Small intestine (tissue), 16 donors: ENCODE data around the gene HKDC1. TPM values are rescaled to one million over a fixed set of nuclear protein-coding genes. Genes with fewer than 3 reads are reported as not detected.
"Not testable (repeated sequence)": the region's sequence is repeated elsewhere in the genome, so short reads cannot be mapped to it uniquely, and the experiment has no call there.

Experiments
- DNase-seq, 2 donors: peaks; one replicate each; pipeline versions ENCODE4 v3.0.0 to v3.0.0-alpha.2; 2013
- FAIRE-seq: peaks from 2 replicates; lab custom pipeline; 2012; peaks lifted over from hg19 to GRCh38; lab: Jason Lieb, UNC
- H3K27ac ChIP-seq, 3 donors: one replicate each; pipeline ENCODE4 v1.5.1; 2013; ENCODE audit warnings: low read length in 2 of 3, mild to moderate bottlenecking in 2 of 3, control low read depth in 1 of 3, inconsistent platforms in 1 of 3, low read depth in 1 of 3, moderate library complexity in 1 of 3
- H3K27me3 ChIP-seq, 3 donors: one replicate each; pipeline ENCODE4 v1.6.1; 2013; ENCODE audit warnings: low read length in 3 of 3, inconsistent platforms in 1 of 3; ENCODE audit not compliant: control insufficient read depth in 3 of 3, insufficient read depth in 3 of 3
- H3K36me3 ChIP-seq, 3 donors: one replicate each; pipeline ENCODE4 v1.6.1; 2013; ENCODE audit warnings: low read length in 3 of 3, inconsistent platforms in 1 of 3, low read depth in 1 of 3, mild to moderate bottlenecking in 1 of 3, moderate library complexity in 1 of 3; ENCODE audit not compliant: control insufficient read depth in 3 of 3, insufficient read depth in 2 of 3
- H3K4me1 ChIP-seq, 3 donors: one replicate each; pipeline ENCODE4 v1.6.1; 2013; ENCODE audit warnings: low read length in 2 of 3, inconsistent platforms in 1 of 3, low read depth in 1 of 3, mild to moderate bottlenecking in 1 of 3, moderate library complexity in 1 of 3; ENCODE audit not compliant: control insufficient read depth in 3 of 3, insufficient read depth in 2 of 3
- H3K4me3 ChIP-seq, 3 donors: one replicate each; pipeline ENCODE4 v1.5.1; 2013; ENCODE audit warnings: low read length in 3 of 3, control low read depth in 1 of 3, inconsistent platforms in 1 of 3, low read depth in 1 of 3, mild to moderate bottlenecking in 1 of 3, moderate library complexity in 1 of 3
- H3K9me3 ChIP-seq, 2 donors: one replicate each; pipeline ENCODE4 v1.6.1; 2013; ENCODE audit warnings: low read depth in 1 of 2, low read length in 1 of 2; ENCODE audit not compliant: control insufficient read depth in 2 of 2, insufficient read depth in 1 of 2
- WGBS, 3 donors: extraction: QIAGEN DNeasy Blood & Tissue Kit; methylation state at CpG; one replicate each; pipeline ENCODE4 v1.1.7; 2013; 5-methylcytosine and 5-hydroxymethylcytosine counted together
- long read RNA-seq, 10 donors: transcript quantifications; one replicate each; lab custom pipeline, GENCODE V29; 2026
- polyA plus RNA-seq, 4 donors: library from polyadenylated mRNA; stranded (reverse) in 3 of 4; unstranded in 1 of 4; fragments of 200-250 nt in 3 of 4; fragments of 120-200 nt in 1 of 4; gene quantifications; one replicate each; pipeline versions ENCODE4 v1.2.1 to v1.2.3, GENCODE V29; 2013
- donor health status: healthy with polysubstance abuse.
- donor health status: control.
- donor health status: control.
- donor health status: Bipolar disorder and iron deficiency.
- donor health status: healthy.

The HKDC1 gene, protein sequence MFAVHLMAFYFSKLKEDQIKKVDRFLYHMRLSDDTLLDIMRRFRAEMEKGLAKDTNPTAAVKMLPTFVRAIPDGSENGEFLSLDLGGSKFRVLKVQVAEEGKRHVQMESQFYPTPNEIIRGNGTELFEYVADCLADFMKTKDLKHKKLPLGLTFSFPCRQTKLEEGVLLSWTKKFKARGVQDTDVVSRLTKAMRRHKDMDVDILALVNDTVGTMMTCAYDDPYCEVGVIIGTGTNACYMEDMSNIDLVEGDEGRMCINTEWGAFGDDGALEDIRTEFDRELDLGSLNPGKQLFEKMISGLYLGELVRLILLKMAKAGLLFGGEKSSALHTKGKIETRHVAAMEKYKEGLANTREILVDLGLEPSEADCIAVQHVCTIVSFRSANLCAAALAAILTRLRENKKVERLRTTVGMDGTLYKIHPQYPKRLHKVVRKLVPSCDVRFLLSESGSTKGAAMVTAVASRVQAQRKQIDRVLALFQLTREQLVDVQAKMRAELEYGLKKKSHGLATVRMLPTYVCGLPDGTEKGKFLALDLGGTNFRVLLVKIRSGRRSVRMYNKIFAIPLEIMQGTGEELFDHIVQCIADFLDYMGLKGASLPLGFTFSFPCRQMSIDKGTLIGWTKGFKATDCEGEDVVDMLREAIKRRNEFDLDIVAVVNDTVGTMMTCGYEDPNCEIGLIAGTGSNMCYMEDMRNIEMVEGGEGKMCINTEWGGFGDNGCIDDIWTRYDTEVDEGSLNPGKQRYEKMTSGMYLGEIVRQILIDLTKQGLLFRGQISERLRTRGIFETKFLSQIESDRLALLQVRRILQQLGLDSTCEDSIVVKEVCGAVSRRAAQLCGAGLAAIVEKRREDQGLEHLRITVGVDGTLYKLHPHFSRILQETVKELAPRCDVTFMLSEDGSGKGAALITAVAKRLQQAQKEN
- 100 to 1,000 TPM in 1 of 4 donors, 10 to 100 TPM in 3; 45.7 to 119 (median 64.7) TPM for polyA plus RNA-seq
- long read RNA-seq, donor 1, transcript HKDC1-201 (18 exons, 3,689 nt) = major isoform, 14 of 106 reads
- long read RNA-seq, donor 1, partial matches to known transcripts = 91 of 106 reads
- long read RNA-seq, donor 1, other reads (novel, unspliced or antisense) = 0 of 106 reads
- long read RNA-seq, donor 2, transcript HKDC1-201 (18 exons, 3,689 nt) = major isoform, 8 of 84 reads
- long read RNA-seq, donor 2, partial matches to known transcripts = 75 of 84 reads
- long read RNA-seq, donor 2, other reads (novel, unspliced or antisense) = 0 of 84 reads
- long read RNA-seq, donor 3, partial matches to known transcripts = 80 of 80 reads
- long read RNA-seq, donor 3, other reads (novel, unspliced or antisense) = 0 of 80 reads
- long read RNA-seq, donor 4 = 0 reads
- long read RNA-seq, donor 5, partial matches to known transcripts = 19 of 19 reads
- long read RNA-seq, donor 5, other reads (novel, unspliced or antisense) = 0 of 19 reads
- long read RNA-seq, donor 6, transcript HKDC1-201 (18 exons, 3,689 nt) = major isoform, 7 of 74 reads
- long read RNA-seq, donor 6, partial matches to known transcripts = 67 of 74 reads
- long read RNA-seq, donor 6, other reads (novel, unspliced or antisense) = 0 of 74 reads
- long read RNA-seq, donor 7 = 0 reads
- long read RNA-seq, donor 8 = 0 reads
- long read RNA-seq, donor 9 = 0 reads
- long read RNA-seq, donor 10, partial matches to known transcripts = 0 of 2 reads
- long read RNA-seq, donor 10, other reads (novel, unspliced or antisense) = 0 of 2 reads

DNA sequence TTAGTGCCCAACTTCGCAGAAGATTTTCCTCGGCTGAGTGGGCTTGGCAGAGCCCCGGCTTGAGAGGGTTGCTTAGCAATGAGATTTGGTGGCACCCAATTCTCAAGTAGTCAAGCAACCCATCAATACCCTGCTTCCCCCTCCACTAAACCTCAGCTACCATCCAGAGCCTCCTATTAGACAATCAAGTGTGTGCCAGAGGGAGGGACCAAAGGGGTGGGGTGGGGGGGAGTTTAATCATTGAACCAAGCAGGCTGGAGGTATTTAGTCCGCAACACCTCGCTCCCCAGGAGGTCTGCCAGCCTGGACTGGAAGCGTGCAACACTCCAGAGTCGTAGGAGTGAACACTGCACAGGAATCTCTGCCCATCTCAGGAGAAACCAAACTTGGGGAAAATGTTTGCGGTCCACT, at the start of gene HKDC1:
HKDC1 (plus strand) TSS at position 292 of the 411 bp plus-strand sequence; CDS start at position 396, 104 bp downstream.
- WGBS, 3 donors = 13 to 68% (median 35%) methylated on average over 8 of the region's 8 CpGs
- no peaks in the 10 kb centered on the region for H3K9me3 ChIP-seq
- peaks cover 6 to 31% (median 9%) of the 10 kb centered on the region in 3 donors for H3K4me1 ChIP-seq
- peak; percentile 86 to 89 for DNase-seq
- peak within 1 kb of the TSS; percentile 83 to 97 (median 92) for H3K27ac ChIP-seq
- no peaks in the 10 kb centered on the region for H3K27me3 ChIP-seq
- no peaks in the 10 kb centered on the region for H3K36me3 ChIP-seq
- peak within 1 kb of the TSS in 2 of 3 donors; percentile 55 to 74 for H3K4me3 ChIP-seq
- FAIRE-seq = no peak

DNA sequence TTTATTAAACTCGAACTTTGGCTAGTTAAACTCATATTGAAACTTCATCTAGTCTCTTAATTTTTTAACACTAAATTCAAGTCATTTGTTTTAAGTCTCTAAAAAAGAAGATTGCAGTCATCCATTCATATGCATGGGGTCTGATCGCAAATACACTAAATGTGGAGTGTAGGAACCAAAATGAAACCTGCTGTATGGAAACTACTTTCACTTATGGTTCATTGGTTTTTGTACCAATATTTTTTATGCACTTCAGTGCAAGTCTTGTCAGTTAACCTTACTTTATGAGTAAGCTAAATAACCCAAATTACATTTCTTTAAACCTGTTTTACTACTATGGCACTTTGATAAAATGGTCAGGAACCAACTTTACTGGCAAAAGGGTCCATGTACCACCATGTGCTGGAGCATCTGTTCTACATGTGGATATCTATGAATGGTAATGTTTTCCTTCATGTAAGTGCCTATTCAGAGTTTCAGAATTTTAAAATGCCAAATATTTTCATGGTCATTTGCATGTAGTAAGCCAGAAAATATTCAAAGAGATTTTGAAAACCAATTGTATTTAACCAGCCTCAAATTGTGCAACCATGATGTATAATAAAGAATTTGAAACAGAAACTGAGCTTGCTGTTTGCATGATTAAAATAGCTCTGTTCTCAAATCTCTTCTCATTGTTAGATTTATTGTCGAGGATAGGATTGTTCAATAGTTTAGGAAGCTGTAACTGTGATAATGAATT, 47.7 kb upstream of the HKDC1 start:
- no peaks in the 10 kb centered on the region for H3K27me3 ChIP-seq
- H3K4me3 ChIP-seq = no peak overlapping the region
- 72 to 79% (median 79%) methylated on average over 3 of the region's 3 CpGs for WGBS, 3 donors
- H3K27ac ChIP-seq = no peak overlapping the region
- H3K4me1 ChIP-seq = no peaks in the 10 kb centered on the region
- H3K36me3 ChIP-seq = peaks cover 0 to 18% (median 12%) of the 10 kb centered on the region in 3 donors
- no peak for DNase-seq
- no peak for FAIRE-seq
- H3K9me3 ChIP-seq = no peaks in the 10 kb centered on the region

DNA sequence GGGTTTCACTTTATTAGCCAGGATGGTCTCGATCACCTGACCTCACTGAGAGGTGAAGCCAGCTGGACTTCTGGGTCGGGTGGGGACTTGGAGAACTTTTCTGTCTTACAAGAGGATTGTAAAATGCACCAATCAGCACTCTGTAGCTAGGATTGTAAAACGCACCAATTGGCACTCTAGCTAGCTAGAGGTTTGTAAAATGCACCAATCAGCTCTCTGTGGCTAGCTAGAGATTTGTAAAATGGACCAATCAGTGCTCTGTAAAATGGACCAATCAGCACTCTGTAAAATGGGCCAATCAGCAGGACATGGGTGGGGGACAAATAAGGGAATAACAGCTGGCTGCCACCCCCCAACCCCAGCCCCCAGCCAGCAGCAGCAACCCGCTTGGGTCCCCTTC, 44.8 kb upstream of the HKDC1 start:
- H3K36me3 ChIP-seq, H3K27ac ChIP-seq, H3K4me3 ChIP-seq, DNase-seq, H3K9me3 ChIP-seq, H3K27me3 ChIP-seq, H3K4me1 ChIP-seq, FAIRE-seq: not testable (repeated sequence)
- WGBS, 3 donors = 76 to 85% (median 83%) methylated on average over 4 of the region's 4 CpGs

DNA sequence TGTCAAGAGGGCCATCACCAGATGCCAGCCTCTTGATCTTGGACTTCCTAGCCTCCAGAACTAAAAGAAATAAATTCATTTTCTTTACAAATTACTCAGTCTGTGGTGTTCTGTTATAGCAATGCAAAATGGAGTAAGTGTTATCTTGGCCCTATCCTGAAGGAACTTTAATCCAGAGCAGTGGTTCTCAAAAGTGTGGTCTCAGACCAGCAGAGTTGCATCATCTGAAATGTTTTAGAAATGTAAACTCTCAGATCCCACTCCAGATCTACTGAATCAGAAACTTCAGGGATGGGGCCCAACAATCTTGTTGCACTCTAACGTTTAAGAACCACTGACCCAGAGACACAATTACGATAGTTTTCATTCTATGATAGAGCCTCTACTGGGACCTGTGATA, 43.3 kb upstream of the HKDC1 start:
- Histone ChIP-seq H3K4me1 (peaks cover 2 to 11% (median 6%) of the 10 kb centered on the region in 3 donors), H3K36me3 (peaks cover 0 to 6% (median 2%) of the 10 kb centered on the region in 3 donors), H3K9me3 (no peaks in the 10 kb centered on the region), H3K4me3 (no peak overlapping the region), H3K27me3 (no peaks in the 10 kb centered on the region), H3K27ac (no peak overlapping the region)
- no peak for FAIRE-seq
- no peak for DNase-seq
- 85 to 87% (median 87%) methylated on average over 2 of the region's 2 CpGs for WGBS, 3 donors

DNA sequence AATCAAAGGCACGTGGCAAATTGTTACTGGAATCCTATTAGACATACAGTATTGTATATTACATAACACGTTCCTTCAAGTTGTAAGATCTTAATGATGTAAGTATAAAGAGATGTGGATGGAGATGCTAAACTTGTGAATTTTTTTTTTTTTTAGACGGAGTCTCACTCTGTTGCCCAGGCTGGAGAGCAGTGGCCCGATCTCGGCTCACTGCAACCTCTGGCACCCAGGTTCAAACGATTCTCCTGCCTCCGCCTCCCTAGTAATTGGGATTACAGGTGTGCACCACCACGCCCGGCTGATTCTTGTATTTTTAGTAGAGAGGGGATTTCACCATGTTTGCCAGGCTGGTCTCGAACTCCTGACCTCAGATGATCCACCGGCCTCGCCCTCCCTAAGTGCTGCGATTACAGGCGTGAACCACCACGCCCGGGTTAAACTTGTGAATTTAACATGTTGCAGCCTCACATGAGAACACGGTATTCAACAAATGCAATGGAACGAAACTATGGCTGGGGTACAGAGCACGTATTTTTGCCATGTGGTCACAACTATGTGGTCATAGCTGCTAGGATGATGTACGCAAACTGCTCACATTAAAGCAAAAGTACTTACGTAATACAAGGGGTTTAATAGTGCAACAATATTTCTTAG, 40.9 kb upstream of the HKDC1 start:
- no peak for DNase-seq
- Histone ChIP-seq H3K27ac (peak overlapping the region; percentile 71 to 92 (median 92)), H3K27me3 (no peaks in the 10 kb centered on the region), H3K36me3 (peaks cover 0 to 10% (median 3%) of the 10 kb centered on the region in 3 donors), H3K4me1 (peaks cover 2 to 11% (median 6%) of the 10 kb centered on the region in 3 donors), H3K4me3 (peak overlapping the region in 2 of 3 donors; percentile 38 to 92), H3K9me3 (no peaks in the 10 kb centered on the region)
- 19 to 30% (median 27%) methylated on average over 21 of the region's 21 CpGs for WGBS, 3 donors
- FAIRE-seq = no peak

DNA sequence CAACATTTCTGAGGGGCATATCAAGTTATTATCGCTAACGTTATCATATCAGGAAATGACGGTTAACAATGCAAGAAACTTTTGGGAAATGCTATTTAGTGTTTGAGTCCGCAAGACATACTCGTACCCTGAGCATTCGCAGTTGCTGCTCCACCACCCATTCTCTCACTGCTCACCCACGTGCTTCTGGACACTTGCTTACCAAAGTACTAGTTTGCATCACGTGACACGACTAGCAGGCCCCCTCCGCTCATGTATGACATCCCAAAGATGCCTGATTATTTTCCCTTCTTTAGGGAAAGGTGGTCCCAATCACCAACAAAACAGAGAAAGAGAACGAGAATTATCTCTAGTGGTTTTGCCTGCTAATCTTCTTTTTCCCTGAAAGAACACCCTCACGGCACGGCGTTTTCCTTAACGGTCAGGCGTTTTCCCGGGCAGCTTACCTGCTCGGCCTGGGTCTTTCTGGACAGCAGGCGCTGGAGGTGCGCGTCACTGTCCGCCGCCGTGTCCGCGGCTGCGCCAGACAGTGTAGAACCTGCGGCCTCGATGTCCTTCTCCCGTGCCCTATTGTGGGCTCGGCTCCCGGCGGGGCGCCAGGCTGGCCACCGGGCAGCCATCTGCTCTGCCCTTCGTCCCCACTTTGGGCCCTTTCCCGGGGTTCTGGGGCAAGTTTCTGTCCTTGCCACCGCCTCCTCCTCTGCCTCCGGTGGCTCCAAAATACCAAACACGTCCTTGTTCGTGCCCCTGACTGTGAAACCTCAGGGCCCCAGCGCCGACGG, 40.2 kb upstream of the HKDC1 start, which contains the start of gene SUPV3L1:
SUPV3L1 (plus strand) TSS at position 492 of the 782 bp plus-strand sequence; CDS start at position 550, 58 bp downstream.
- H3K9me3 ChIP-seq = no peaks in the 10 kb centered on the region
- peak within 1 kb of the TSS; percentile 71 to 92 (median 92) for H3K27ac ChIP-seq
- DNase-seq = peak; percentile 96
- H3K27me3 ChIP-seq = no peaks in the 10 kb centered on the region
- peaks cover 0 to 12% (median 3%) of the 10 kb centered on the region in 3 donors for H3K36me3 ChIP-seq
- peak within 1 kb of the TSS; percentile 89 to 97 (median 92) for H3K4me3 ChIP-seq
- H3K4me1 ChIP-seq = peaks cover 2 to 11% (median 6%) of the 10 kb centered on the region in 3 donors
- WGBS, 3 donors = 0% methylated on average over 44 of the region's 44 CpGs
- no peak for FAIRE-seq
